Measurements from ENCODE around the gene GAK.

The GAK gene

GRCh38 chr4:889516-889915, 42.6 kb downstream of the GAK start:
- DNase-seq (ENCODE audit: low read depth), result no peak

- DNase-seq (ENCODE audit: low read depth), result no peak
Observed at GRCh38 chr4:888029-888428, 44.1 kb downstream of the GAK start.

GRCh38 chr4:887034-887763, 44.9 kb downstream of the GAK start:
- DNase-seq (ENCODE audit: low read depth), result no peak

- DNase-seq (ENCODE audit: low read depth), result no peak
Observed at GRCh38 chr4:886244-886643, 45.9 kb downstream of the GAK start.

- DNase-seq (ENCODE audit: low read depth), result no peak
Observed at GRCh38 chr4:885353-885752, 46.8 kb downstream of the GAK start.

- no peak for DNase-seq (ENCODE audit: low read depth)
Observed at GRCh38 chr4:884896-885295, 47.2 kb downstream of the GAK start.

- no peak for DNase-seq (ENCODE audit: low read depth)
Observed at GRCh38 chr4:884259-884658, 47.9 kb downstream of the GAK start.

GRCh38 chr4:883377-884095, 48.6 kb downstream of the GAK start:
- no peak for DNase-seq (ENCODE audit: low read depth)

GRCh38 chr4:882646-883045, 49.5 kb downstream of the GAK start:
- DNase-seq (ENCODE audit: low read depth), result no peak

GRCh38 chr4:881709-882108, 50.4 kb downstream of the GAK start:
- no peak for DNase-seq (ENCODE audit: low read depth)

- no peak for DNase-seq (ENCODE audit: low read depth)
Observed at GRCh38 chr4:880684-881405, 51.3 kb downstream of the GAK start.

GRCh38 chr4:879729-880077, 52.4 kb downstream of the GAK start:
- no peak for DNase-seq (ENCODE audit: low read depth)

GRCh38 chr4:878796-879728, 53.1 kb downstream of the GAK start:
- DNase-seq (ENCODE audit: low read depth), result no peak

- DNase-seq (ENCODE audit: low read depth), result no peak
Observed at GRCh38 chr4:877502-877901, 54.6 kb downstream of the GAK start.

- no peak for DNase-seq (ENCODE audit: low read depth)
Observed at GRCh38 chr4:876780-877179, 55.3 kb downstream of the GAK start.

GRCh38 chr4:875818-876423, 56.2 kb downstream of the GAK start:
- DNase-seq (ENCODE audit: low read depth), result no peak

- DNase-seq (ENCODE audit: low read depth), result no peak
Observed at GRCh38 chr4:874971-875817, 56.9 kb downstream of the GAK start.

- DNase-seq (ENCODE audit: low read depth), result no peak
Observed at GRCh38 chr4:874056-874455, 58.1 kb downstream of the GAK start.

GRCh38 chr4:872241-872981, 59.7 kb downstream of the GAK start:
- DNase-seq (ENCODE audit: low read depth), result no peak

GRCh38 chr4:871484-871883, 60.6 kb downstream of the GAK start:
- no peak for DNase-seq (ENCODE audit: low read depth)

All from non-pigmented ciliary epithelial cell (primary cell).